ENCODE data around the gene ALLC. TPM values are rescaled to one million over a fixed set of nuclear protein-coding genes. Genes with fewer than 3 reads are reported as not detected.

The ALLC gene
- total RNA-seq, 1 donor from 2014 or later: 0.81 TPM

GRCh38 chr2:3747032-3747654 is 89.1 kb downstream of the ALLC start:
- DNase-seq (ENCODE audit: low spot score): no peak

- no peak for DNase-seq (ENCODE audit: low spot score)
Observed at GRCh38 chr2:3747826-3748225, 89.8 kb downstream of the ALLC start.

DNA sequence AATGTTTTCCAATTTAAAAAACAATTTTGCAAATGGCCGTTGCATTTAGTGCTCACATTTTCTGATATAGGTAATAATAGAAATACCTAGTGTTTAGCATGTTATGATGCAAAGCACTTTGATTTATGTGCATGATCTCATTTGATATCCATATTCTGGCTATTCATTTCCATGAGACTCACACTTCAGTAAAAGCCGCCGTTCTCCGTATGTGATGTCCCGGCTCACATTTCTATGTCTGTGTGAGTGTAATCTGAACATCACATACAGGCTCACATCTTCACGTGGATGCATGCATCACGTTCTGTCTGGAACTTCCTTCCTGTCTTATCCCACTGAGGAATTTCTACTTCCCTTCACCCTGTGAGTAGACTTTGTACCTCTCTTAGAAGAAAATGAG is 91.2 kb downstream of the ALLC start:
- no peak for DNase-seq (ENCODE audit: low spot score)

- no peak for DNase-seq (ENCODE audit: low spot score)
Observed at GRCh38 chr2:3751251-3751650, 93.3 kb downstream of the ALLC start.

- no peak for DNase-seq (ENCODE audit: low spot score)
Observed at GRCh38 chr2:3751806-3752205, 93.8 kb downstream of the ALLC start.

Other genes starting within 250 kb of the ALLC start
- gene ADI1, start 138.7 kb upstream of the ALLC start, total RNA-seq: 223 TPM
- 14.9 TPM for gene RNASEH1, start 99.9 kb upstream of the ALLC start, total RNA-seq
- gene RPS7, start 82.9 kb upstream of the ALLC start, total RNA-seq: 690 TPM
- 79.0 TPM for gene COLEC11, start 63.1 kb upstream of the ALLC start, total RNA-seq
- 0.14 TPM for gene DCDC2C, start 45.4 kb downstream of the ALLC start, total RNA-seq

Data from mucosa of gallbladder (tissue), 1 donor.